ENCODE data around the gene MGST2.

The MGST2 gene

GRCh38 chr4:139645458-139645857 is 20.2 kb upstream of the MGST2 start:
- DNase-seq = no peak

GRCh38 chr4:139647184-139647583 is 18.4 kb upstream of the MGST2 start:
- no peak for DNase-seq

- no peak for DNase-seq
Measured at GRCh38 chr4:139647952-139648351, 17.7 kb upstream of the MGST2 start.

GRCh38 chr4:139651282-139652194 is 14.1 kb upstream of the MGST2 start:
- peak; percentile 90 for DNase-seq

- no peak for DNase-seq
Measured at GRCh38 chr4:139654516-139654915, 11.1 kb upstream of the MGST2 start.

- no peak for DNase-seq
Measured at GRCh38 chr4:139655116-139655515, 10.5 kb upstream of the MGST2 start.

GRCh38 chr4:139656614-139657486 is 8.8 kb upstream of the MGST2 start:
- peak; percentile 52 for DNase-seq

- no peak for DNase-seq
Measured at GRCh38 chr4:139658185-139658584, 7.4 kb upstream of the MGST2 start.

GRCh38 chr4:139658586-139659382 is 6.8 kb upstream of the MGST2 start:
- no peak for DNase-seq

GRCh38 chr4:139659735-139660424 is 5.7 kb upstream of the MGST2 start:
- DNase-seq = no peak

- no peak for DNase-seq
Measured at GRCh38 chr4:139660568-139661043, 5.0 kb upstream of the MGST2 start.

GRCh38 chr4:139663561-139664138 is 2.0 kb upstream of the MGST2 start:
- no peak for DNase-seq

GRCh38 chr4:139664442-139664841 is 1.2 kb upstream of the MGST2 start:
- DNase-seq = no peak

- DNase-seq = no peak
Measured at GRCh38 chr4:139665079-139665689, 435 bp upstream of the MGST2 start.

- DNase-seq = peak; percentile 64
Measured at GRCh38 chr4:139666735-139667281, 1.2 kb downstream of the MGST2 start.

- DNase-seq = no peak
Measured at GRCh38 chr4:139668036-139668435, 2.4 kb downstream of the MGST2 start.

GRCh38 chr4:139668658-139669201 is 3.1 kb downstream of the MGST2 start:
- DNase-seq = no peak

GRCh38 chr4:139669335-139669734 is 3.7 kb downstream of the MGST2 start:
- DNase-seq = no peak

GRCh38 chr4:139669890-139670289 is 4.3 kb downstream of the MGST2 start:
- DNase-seq = no peak

GRCh38 chr4:139670775-139671174 is 5.2 kb downstream of the MGST2 start:
- no peak for DNase-seq

- DNase-seq = no peak
Measured at GRCh38 chr4:139672215-139672614, 6.6 kb downstream of the MGST2 start.
